ENCODE measurements around the gene KDM4D.

DNA sequence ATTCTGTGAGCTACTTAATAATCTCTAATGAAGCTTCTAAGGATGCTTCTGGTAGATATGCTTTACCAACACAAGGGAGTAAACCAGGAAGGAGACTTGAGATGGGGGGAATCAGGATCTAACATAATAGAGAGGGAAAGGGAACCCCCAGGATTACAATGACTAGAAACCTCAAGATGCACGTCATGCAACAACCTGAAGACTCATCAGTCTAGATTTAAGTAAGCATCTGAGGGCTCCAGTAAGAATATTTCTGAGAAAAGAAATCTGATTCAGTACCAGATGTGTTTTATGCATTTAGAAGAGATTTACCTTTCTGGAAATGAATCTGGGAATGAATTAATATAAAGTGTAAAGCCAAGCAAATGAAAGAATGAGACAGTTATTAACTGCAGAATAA, 15.2 kb downstream of the KDM4D start:
- TF ChIP-seq, protein P1, sequence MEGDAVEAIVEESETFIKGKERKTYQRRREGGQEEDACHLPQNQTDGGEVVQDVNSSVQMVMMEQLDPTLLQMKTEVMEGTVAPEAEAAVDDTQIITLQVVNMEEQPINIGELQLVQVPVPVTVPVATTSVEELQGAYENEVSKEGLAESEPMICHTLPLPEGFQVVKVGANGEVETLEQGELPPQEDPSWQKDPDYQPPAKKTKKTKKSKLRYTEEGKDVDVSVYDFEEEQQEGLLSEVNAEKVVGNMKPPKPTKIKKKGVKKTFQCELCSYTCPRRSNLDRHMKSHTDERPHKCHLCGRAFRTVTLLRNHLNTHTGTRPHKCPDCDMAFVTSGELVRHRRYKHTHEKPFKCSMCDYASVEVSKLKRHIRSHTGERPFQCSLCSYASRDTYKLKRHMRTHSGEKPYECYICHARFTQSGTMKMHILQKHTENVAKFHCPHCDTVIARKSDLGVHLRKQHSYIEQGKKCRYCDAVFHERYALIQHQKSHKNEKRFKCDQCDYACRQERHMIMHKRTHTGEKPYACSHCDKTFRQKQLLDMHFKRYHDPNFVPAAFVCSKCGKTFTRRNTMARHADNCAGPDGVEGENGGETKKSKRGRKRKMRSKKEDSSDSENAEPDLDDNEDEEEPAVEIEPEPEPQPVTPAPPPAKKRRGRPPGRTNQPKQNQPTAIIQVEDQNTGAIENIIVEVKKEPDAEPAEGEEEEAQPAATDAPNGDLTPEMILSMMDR (conservative IDR thresholded peaks at IDR 0.05 in 1 of 2, IDR thresholded peaks at IDR 0.05 in 1 of 2; ENCODE audit: extremely low read depth in 1 of 2, insufficient read depth in 1 of 2, low read depth in 1 of 2, low read length in 2 of 2), result no peak
- no peak for TF ChIP-seq EZH2 (IDR thresholded peaks at IDR 0.05; ENCODE audit: borderline replicate concordance, low read length)

All from mammary epithelial cell (primary cell).